Right lobe of liver (tissue), 6 donors: ENCODE results near the gene RDX. TPM values are rescaled to one million over a fixed set of nuclear protein-coding genes. Genes with fewer than 3 reads are reported as not detected.

Experiments used
- ATAC-seq, 4 donors: fragments of 200-7000 bp; cut with Tn5 transposase; one replicate each; pipeline ENCODE4 v1.9.1; 2020; ENCODE audit warnings: mild to moderate bottlenecking in 4 of 4, moderate library complexity in 4 of 4
- DNase-seq, 3 donors: peaks; one replicate each; pipeline ENCODE4 v3.0.0-alpha.2; 2020
- H3K27ac ChIP-seq, 3 donors: fragments of 200-600 bp; one replicate each; pipeline ENCODE4 v1.8.0; 2022
- H3K27me3 ChIP-seq, 2 donors: fragments of 200-600 bp; one replicate each; pipeline ENCODE4 v1.8.0; 2022
- H3K36me3 ChIP-seq, 4 donors: fragments of 200-600 bp; sonication (generic) in 1 of 4; one replicate each; pipeline versions ENCODE4 v1.5.1 to v1.8.0; 2017 to 2022; ENCODE audit warnings: control low read depth in 1 of 4
- H3K4me1 ChIP-seq, 4 donors: fragments of 200-600 bp; sonication (generic) in 1 of 4; one replicate each; pipeline versions ENCODE4 v1.5.1 to v1.8.0; 2017 to 2022; ENCODE audit warnings: control low read depth in 1 of 4
- H3K4me3 ChIP-seq, 3 donors: fragments of 200-600 bp; one replicate each; pipeline ENCODE4 v1.8.0; 2022
- H3K9me3 ChIP-seq, 4 donors: fragments of 200-600 bp; sonication (generic) in 1 of 4; one replicate each; pipeline versions ENCODE4 v1.5.1 to v1.8.0; 2017 to 2022; ENCODE audit warnings: control low read depth in 1 of 4
- CTCF ChIP-seq, 4 donors: fragments of 200-600 bp in 3 of 4; fragments of 450-650 bp in 1 of 4; IDR thresholded peaks; one replicate each; pipeline versions ENCODE4 v1.5.1 to v1.8.0; 2016 to 2022; ENCODE audit warnings: antibody characterized with exemption in 4 of 4, mild to moderate bottlenecking in 2 of 4
- POLR2A ChIP-seq: fragments of 450-650 bp; IDR thresholded peaks from one replicate; pipeline ENCODE4 v1.6.1; 2017; ENCODE audit warnings: antibody characterized with exemption, mild to moderate bottlenecking
- WGBS: methylation state at CpG from one replicate; pipeline ENCODE4 v1.1.6; 2018; ENCODE audit warnings: low coverage, low lambda C conversion rate; ENCODE audit not compliant: insufficient coverage; ENCODE audit errors: missing lambda C conversion rate; 5-methylcytosine and 5-hydroxymethylcytosine counted together
- intact Hi-C, 2 donors: fragments of 100-400 bp; cut with DNase I; formaldehyde crosslinking; loops; one replicate each; pipeline versions ENCODE4 v1.11.2 to v1.14.1; 2022
- total RNA-seq, 6 experiments: library from RNA; depleted of rRNA in 2 of 6; stranded (reverse); fragments of >200 nt in 2 of 6; fragmentation: NEBNext Ultra II Directional in 3 of 6; extraction: Animal tissue kit (Norgen Biotek cat#: 25700) in 3 of 6; gene quantifications; one replicate each; pipeline versions ENCODE4 v1.1.0 to v1.2.4, GENCODE V29; 2016 to 2023
- donor health status: DM: no; HTN: yes; CAD: no.
- donor health status: DM: no; HTN: no; CAD: no.
- donor health status: DM: no; HTN: no; CAD: no.
- donor health status: DM: no; HTN: yes; CAD: no.
- donor health status: DM: no; HTN: yes; CAD: no.

Gene RDX
- total RNA-seq, 6 experiments from 2014 or later: 47.1 to 87.8 (median 81.8) TPM

GRCh38 chr11:110329445-110329844 lies 33.0 kb upstream of the RDX start:
- ATAC-seq: no peak
- no peaks in the 10 kb centered on the region for H3K4me1 ChIP-seq
- no peak overlapping the region for H3K4me3 ChIP-seq
- DNase-seq: no peak
- TF ChIP-seq POLR2A: no peak
- TF ChIP-seq CTCF (IDR thresholded peaks at IDR 0.05): no peak
- no peaks in the 10 kb centered on the region for H3K9me3 ChIP-seq
- no peak overlapping the region for H3K27ac ChIP-seq
- no peaks in the 10 kb centered on the region for H3K27me3 ChIP-seq
- intact Hi-C loops: no loop called here
- WGBS: 88% methylated on average over 1 of the region's 1 CpG
- no peaks in the 10 kb centered on the region for H3K36me3 ChIP-seq

GRCh38 chr11:110327508-110327907 lies 31.1 kb upstream of the RDX start:
- no peak overlapping the region for H3K4me3 ChIP-seq
- no peak for TF ChIP-seq CTCF (IDR thresholded peaks at IDR 0.05)
- WGBS: 83% methylated on average over 3 of the region's 3 CpGs
- DNase-seq: no peak
- H3K27me3 ChIP-seq: no peaks in the 10 kb centered on the region
- H3K9me3 ChIP-seq: no peaks in the 10 kb centered on the region
- H3K36me3 ChIP-seq: no peaks in the 10 kb centered on the region
- ATAC-seq: no peak
- no peak overlapping the region for H3K27ac ChIP-seq
- intact Hi-C loops: no loop called here
- no peaks in the 10 kb centered on the region for H3K4me1 ChIP-seq

- H3K36me3 ChIP-seq: no peaks in the 10 kb centered on the region
- intact Hi-C loops: no loop called here
- no peak for ATAC-seq
- no peaks in the 10 kb centered on the region for H3K9me3 ChIP-seq
- TF ChIP-seq POLR2A (no peak), CTCF (IDR thresholded peaks at IDR 0.05) (no peak)
- 93% methylated on average over 3 of the region's 4 CpGs for WGBS
- H3K27ac ChIP-seq: no peak overlapping the region
- H3K27me3 ChIP-seq: no peaks in the 10 kb centered on the region
- no peaks in the 10 kb centered on the region for H3K4me1 ChIP-seq
- H3K4me3 ChIP-seq: no peak overlapping the region
- DNase-seq: no peak
These were observed 27.4 kb upstream of the RDX start for GRCh38 chr11:110323786-110324185.

GRCh38 chr11:110319501-110319900 lies 23.1 kb upstream of the RDX start:
- Histone ChIP-seq H3K4me1 (no peaks in the 10 kb centered on the region), H3K9me3 (no peaks in the 10 kb centered on the region), H3K27me3 (no peaks in the 10 kb centered on the region), H3K4me3 (no peak overlapping the region), H3K27ac (no peak overlapping the region), H3K36me3 (no peaks in the 10 kb centered on the region)
- no peak for DNase-seq
- ATAC-seq: peak; percentile 15 to 55 (median 32)
- intact Hi-C loops: no loop called here
- 61% methylated on average over 3 of the region's 3 CpGs for WGBS
- TF ChIP-seq CTCF (IDR thresholded peaks at IDR 0.05) (no peak), POLR2A (no peak)
